Activated CD4-positive, CD25-positive, alpha-beta regulatory T cell treated with anti-CD3 and anti-CD28 coated beads, Interleukin-2, amount 50 U/mL, for 24 hours (primary cell): ENCODE measurements around the gene CCSAP.
"Not testable (repeated sequence)": the region's sequence is repeated elsewhere in the genome, so short reads cannot be mapped to it uniquely, and the experiment has no call there.

Experiments
- ATAC-seq, 2 donors: fragments of 150-1000 bp; cut with Tn5 transposase; one replicate each; pipeline ENCODE4 v1.10.0; 2021; ENCODE audit warnings: mild to moderate bottlenecking in 1 of 2, moderate library complexity in 1 of 2

CCSAP gene, protein sequence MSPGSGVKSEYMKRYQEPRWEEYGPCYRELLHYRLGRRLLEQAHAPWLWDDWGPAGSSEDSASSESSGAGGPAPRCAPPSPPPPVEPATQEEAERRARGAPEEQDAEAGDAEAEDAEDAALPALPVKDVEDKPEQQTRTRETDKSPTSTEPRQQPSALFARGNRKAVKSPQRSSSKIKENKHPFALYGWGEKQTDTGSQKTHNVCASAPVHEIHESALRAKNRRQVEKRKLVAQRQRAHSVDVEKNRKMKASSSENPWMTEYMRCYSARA

DNA sequence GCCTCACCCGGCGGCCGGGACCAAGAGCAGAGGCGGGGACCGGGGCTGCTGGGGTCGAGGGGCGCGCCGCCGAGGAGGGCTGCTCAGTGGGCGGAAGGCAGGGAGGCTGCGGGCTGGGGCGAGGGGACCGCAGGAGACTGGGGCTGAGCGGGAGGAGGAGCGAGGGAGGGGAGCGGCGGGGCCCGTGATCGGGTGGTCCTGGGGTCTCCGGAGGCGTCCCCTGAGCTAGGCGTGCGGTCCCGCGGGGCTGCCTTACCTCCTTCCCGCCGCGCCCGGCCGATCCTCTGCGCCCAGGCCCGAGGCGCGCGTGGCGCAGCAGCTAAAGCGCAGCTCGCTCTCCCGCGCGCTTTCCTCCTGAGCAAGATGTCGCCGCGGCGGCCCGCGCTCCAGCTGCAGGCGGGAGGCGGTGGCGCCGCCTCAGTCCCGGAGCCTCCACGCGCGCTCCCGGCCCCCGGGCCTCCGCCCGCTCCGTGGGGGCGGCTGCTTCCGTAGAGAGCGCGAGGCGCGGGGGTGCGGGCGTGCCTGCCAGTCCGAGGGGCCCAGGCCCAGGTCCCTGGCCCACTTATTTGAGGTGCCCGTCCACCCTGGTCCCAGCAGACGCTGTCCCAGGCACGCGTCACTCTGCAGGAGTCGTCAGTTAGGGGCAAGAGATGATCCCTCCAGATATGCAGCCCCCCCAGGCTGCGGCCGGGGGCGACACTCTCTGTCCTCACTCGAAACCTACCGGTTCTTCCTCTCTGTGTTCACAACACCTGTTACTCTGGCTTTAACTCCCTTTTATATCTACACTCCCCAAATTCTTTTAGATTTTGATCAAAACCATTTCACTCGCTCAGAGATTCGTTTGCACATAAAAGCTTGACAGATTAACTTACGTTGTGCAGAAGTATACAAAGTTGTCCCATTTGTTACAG, at the start of gene CCSAP:
Gene CCSAP, minus strand, starts transcription at position 392 of the 914 bp plus-strand sequence. CDS start 582 bp downstream, outside the sequence.
- peak; percentile 37 to 44 for ATAC-seq

DNA sequence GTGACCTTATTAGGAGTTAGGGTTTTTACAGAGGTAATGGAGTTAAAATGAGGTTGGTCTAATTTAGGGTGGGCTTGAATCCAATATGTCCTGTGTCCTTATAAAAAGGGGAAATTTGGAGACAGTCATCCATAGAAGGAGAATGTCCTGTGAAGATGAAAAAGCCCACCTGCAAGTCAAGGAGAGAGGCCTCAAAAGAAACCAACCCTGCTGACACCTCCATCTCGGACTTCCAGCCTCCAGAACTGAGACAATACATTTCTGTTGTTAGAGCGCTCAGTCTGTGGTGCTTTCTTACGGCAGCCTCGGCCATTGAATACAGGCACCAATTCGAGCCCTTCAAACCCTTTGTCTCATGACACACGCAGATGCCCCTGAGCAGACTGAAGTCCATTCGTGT, 47.3 kb upstream of the CCSAP start:
- no peak for ATAC-seq

- no peak for ATAC-seq
These were observed 46.2 kb upstream of the CCSAP start for GRCh38 chr1:229388897-229389580.

GRCh38 chr1:229385853-229386456, 43.1 kb upstream of the CCSAP start:
- ATAC-seq = no peak

- no peak for ATAC-seq
These were observed 42.0 kb upstream of the CCSAP start for GRCh38 chr1:229384822-229385221.

DNA sequence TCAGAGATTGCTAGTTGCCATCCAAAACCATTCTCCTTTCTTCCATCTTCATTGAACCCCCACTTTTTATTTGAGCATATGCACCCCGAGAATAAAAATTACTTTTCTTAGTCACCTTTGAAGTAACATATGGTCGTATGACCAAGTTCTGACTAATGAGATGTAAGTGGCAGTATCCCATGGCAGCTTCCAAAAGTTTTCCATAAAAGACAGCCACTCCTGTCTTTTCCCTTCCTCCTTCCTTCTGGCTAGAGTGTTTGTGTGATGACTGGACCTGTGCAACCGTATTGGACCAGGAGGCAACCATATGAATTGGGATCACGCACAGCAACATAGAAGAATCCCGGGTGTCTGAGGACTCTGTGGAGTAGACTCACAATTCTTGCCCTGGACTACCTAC, 41.1 kb upstream of the CCSAP start:
- no peak for ATAC-seq

DNA sequence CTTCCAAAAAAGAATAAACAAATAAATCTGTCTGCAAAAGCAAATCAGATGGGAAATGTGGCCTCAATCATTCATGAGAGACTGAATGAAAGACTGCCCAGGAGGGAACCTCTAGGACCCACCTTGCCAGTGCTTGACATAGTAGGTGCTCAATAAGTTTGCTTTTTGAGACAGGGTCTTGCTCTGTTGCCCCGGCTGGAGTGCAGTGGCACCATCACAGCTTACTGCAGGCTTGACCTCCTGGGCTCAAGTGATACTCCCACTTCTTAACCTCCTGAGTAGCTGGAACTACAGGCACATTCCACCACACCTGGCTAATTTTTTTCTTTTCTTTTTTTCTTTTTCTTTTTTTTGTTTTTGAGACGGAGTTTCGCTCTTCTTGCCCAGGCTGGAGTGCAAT, 40.3 kb upstream of the CCSAP start:
- ATAC-seq = no peak

- no peak for ATAC-seq
These were observed 38.4 kb upstream of the CCSAP start for GRCh38 chr1:229381234-229381633.

- no peak for ATAC-seq
These were observed 37.8 kb upstream of the CCSAP start for GRCh38 chr1:229380536-229381160.

GRCh38 chr1:229379846-229380245, 37.0 kb upstream of the CCSAP start:
- no peak for ATAC-seq

DNA sequence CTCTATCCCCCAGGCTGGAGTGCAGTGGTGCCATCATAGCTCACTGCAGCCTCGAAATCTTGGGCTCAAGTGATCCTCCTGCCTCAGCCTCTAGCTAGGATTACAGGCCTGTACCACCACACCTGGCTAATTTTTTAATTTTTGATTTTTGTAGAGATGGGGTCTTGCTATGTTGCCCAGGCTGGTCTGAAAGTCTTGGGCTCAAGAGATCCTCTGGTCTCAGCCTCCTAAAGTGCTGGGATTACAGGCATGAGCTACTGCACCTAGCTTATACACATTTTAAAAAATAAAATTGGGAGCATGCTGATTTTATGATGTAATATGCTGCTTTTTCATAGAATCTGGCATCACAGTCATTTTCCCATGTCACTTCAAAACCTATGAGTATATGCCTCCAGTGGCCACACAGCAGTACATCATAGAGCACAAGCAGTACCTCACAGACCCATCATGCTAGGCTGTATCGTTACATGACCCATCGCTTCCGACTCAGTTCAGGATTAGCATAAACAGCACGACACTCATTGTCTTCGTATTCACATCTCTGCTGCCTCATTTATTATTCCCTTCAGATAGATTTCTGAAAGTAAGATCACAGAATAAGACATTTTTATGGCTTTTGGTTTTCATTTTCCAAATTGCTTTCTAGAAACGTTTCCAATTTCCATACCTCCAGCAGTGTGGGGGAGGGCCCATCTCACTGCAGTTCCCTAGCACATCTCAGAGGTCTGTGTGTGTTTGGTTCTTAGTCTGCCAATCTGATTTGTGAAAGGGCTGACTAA, 35.9 kb upstream of the CCSAP start:
- peak in 1 of 2 donors; percentile 30 for ATAC-seq

DNA sequence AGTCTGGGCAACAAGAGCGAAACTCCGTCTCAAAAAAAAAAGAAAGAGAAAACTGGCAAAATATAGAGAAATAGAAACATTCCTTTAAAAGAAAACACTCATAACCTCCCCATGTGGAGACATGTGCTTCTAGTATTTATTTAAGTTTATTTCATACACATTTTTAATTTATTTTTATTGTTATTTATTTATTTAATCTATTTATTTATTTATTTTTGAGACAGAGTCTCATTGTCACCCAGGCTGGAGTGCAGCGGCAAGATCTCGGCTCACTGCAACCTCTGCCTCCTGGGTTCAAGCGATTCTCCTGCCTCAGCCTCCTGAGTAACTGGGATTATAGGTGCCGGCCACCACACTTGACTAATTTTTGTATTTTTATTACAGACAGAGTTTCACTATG, 35.2 kb upstream of the CCSAP start:
- ATAC-seq = not testable (repeated sequence)

DNA sequence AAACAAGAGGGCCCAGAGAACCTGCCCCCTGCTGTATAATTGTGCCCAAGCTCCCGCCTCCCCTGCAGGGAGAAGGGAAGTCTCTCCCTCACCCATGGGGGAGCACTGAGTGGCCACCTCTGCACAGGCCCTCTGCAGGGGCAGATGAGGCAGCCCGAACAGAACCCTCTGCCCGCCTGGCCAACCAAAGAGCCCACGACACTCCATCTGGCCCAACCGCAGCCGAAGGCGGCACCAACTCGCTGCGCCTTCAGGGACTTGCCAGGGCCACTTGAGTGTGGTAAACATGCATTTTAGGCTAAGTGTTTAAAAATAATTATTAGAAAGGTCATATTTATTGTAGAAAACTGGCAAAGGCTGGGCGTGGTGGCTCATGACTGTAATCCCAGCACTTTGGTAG, 34.6 kb upstream of the CCSAP start:
- ATAC-seq = no peak

GRCh38 chr1:229376521-229376920, 33.7 kb upstream of the CCSAP start:
- no peak for ATAC-seq

DNA sequence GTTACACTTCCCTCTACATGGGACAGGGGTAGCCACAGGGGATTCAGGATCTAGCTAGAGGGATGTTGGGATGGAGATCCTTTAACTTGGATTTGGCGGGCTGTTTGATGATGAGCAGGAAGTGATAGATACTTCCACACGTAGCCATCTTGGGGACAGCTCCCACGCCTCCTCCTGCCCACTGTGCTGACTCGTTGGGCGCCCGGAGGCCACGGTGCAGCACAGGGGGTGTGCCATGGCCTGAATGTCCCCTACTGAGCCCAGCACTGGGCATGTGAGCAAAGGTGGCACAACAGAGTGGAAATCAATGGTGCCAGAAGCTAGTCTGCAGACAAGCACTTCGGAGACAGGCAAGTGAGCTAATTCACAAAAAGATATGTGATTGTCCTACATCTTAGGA, 31.6 kb upstream of the CCSAP start:
- no peak for ATAC-seq

GRCh38 chr1:229373395-229373794, 30.5 kb upstream of the CCSAP start:
- ATAC-seq = no peak

GRCh38 chr1:229372251-229372650, 29.4 kb upstream of the CCSAP start:
- no peak for ATAC-seq

DNA sequence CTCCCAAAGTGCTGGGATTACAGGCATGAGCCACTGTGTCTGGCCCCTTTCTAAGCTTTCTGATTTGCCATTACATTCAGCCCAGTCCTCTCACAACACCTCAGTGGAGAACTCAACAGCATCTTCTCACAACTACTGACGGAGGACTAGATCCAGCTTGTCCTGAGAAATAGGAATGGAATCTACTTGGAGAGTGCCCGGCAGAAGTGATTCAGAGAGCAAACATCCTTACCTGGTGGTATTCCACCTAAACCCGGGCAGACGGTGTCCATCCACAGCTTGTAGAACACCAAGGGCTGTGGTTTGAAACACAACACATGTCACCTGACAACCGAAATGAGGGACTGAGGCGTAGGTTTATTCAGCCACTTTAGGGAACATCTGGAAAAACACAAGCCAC, 28.8 kb upstream of the CCSAP start:
- ATAC-seq = no peak

GRCh38 chr1:229370601-229371021, 27.8 kb upstream of the CCSAP start:
- no peak for ATAC-seq

DNA sequence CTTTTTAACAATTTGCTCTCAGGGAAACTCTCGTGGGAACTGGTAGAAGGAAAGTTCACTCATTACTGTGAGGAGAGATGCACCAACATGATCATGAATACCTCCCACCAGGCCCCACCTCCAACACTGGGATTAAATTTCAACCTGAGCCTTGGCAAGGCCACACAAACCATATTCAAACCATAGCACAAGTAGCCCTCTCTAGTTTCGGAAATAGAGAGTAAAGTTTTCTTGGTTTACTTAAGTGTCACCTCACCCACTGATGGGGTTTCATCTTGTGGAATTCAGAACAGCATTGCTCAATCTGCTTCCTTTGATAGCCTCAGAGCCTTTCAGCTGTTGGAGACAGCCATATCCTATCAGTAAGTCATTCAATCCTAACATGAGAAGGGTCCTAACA, 25.5 kb upstream of the CCSAP start:
- ATAC-seq = no peak

GRCh38 chr1:229365569-229365968, 22.7 kb upstream of the CCSAP start:
- ATAC-seq = no peak
